Posterior vena cava (tissue), 2 donors: ENCODE measurements around the gene HMG20B. TPM values are rescaled to one million over a fixed set of nuclear protein-coding genes. Genes with fewer than 3 reads are reported as not detected.

ENCODE experiments used
- DNase-seq: peaks from one replicate; pipeline ENCODE4 v3.0.0-alpha.2; 2020; ENCODE audit warnings: low spot score
- intact Hi-C, 2 donors: fragments of 100-400 bp; cut with DNase I; formaldehyde crosslinking; loops; one replicate each; pipeline versions ENCODE4 v1.14.1 to v1.14.2; 2022 to 2023
- total RNA-seq, 2 donors: library from RNA; stranded (reverse); fragmentation: NEBNext Ultra II Directional; extraction: Animal tissue kit (Norgen Biotek cat#: 25700); gene quantifications; one replicate each; pipeline ENCODE4 v1.2.1, GENCODE V29; 2021
- donor health status: DM: yes; HTN: yes; CAD: no.
- donor health status: DM: yes; HTN: yes; CAD: no.

Gene HMG20B
- total RNA-seq, 2 donors from 2014 or later, result 96.8 to 111 TPM

DNA sequence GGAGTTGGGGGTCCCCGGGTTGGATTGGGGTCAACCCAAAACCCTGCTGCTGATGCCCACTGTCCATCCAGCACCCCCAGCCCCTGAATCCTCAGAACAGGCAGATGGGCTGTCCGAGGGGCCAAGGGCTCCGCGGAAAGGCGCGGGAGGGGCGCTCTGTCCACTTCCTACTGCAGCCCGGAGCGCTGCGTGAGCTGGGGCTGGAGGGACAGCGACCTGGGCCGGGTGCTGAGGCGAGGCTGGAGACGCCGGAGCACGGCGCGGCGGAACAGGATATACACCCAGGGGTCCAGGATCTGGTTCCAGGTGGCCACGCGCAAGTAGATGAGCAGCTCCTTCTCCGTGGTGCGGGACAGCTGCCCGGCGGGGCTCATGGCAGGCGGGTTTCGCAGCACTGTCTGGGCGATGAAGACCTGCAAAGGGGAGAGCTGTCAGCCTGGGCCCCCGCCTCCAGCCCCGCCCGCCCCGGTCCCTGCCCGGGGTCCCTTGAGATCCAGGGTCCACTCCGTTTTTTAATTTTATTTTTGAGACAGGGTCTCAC, 22.8 kb downstream of the HMG20B start:
- intact Hi-C loops, result no loop called here
- DNase-seq, result peak; percentile 76

DNA sequence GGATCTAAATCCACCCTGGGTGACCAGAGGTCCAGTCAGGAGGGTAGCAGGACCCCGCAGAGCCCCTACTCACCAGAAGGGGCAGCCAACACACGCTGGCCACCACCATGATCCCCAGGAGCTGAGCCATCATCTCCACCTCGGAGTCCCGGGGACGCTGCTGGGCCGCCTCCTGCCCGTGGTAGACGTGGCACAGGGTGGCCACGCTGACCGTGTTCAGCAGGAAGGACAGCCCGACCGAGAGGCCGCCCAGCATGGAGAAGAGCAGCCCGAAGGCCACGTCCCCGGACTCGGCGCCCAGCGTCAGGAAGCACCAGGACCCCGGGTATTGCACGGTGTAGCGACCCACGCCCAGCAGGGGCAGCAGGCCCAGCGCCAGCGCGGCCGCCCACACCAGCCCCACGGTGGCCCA, 27.0 kb downstream of the HMG20B start:
- intact Hi-C loops, result no loop called here

DNA sequence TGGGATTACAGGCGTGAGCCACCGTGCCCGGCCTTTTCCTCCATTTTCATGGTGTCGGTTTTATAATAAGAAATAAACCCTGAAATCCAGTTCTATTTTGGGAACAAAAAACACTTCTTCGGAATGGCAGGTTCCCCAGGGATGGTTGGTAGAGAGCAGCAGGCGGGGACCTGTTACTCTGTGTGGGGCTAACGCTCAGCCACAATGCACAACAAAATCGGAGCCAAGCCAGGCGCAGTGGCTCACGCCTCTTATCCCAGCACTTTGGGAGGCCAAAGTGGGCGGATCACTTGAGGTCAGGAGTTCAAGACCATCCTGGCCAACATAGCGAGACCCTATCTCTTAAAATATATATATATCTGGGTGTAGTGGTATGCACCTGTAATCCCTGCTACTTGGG, 28.3 kb downstream of the HMG20B start:
- intact Hi-C loops, result no loop called here
- no peak for DNase-seq

More for the DNA sequence above, 27.0 kb downstream of the HMG20B start:
- DNase-seq, result peak; percentile 67

DNA sequence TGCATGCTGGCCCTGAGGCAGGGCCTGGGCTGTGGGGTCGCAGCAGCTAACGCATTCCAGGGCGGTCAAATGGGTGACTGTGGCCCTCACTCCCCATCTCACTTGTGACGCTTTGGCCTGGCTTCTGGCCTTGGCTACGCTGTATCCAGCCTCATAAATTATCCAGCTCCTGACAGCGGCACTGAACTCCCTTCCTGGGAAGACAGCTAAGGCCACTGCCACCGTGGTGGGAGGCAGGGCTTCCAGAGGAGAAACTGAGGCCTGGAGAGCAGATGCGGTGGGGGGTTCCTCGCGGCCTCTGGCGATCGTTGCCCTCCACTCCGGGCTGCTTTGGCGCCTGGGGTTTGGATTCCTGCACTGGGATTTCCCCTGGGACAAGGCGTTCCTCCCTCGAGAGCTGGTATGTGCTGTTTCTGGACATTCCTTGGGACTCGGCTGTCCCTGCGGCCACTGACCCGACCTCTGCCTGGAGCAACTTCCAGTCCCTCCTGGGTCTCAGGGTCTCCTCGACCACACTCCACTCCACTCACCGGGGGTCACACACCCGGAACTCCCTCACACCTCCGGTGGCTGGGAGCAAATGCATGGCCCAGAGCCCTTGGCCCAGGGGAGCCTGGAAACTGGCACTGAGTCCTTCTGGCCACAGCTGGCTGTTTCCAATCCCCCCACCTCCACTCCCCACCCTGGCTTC, 30.5 kb downstream of the HMG20B start:
- DNase-seq, result peak; percentile 83
- intact Hi-C loops, result no loop called here

DNA sequence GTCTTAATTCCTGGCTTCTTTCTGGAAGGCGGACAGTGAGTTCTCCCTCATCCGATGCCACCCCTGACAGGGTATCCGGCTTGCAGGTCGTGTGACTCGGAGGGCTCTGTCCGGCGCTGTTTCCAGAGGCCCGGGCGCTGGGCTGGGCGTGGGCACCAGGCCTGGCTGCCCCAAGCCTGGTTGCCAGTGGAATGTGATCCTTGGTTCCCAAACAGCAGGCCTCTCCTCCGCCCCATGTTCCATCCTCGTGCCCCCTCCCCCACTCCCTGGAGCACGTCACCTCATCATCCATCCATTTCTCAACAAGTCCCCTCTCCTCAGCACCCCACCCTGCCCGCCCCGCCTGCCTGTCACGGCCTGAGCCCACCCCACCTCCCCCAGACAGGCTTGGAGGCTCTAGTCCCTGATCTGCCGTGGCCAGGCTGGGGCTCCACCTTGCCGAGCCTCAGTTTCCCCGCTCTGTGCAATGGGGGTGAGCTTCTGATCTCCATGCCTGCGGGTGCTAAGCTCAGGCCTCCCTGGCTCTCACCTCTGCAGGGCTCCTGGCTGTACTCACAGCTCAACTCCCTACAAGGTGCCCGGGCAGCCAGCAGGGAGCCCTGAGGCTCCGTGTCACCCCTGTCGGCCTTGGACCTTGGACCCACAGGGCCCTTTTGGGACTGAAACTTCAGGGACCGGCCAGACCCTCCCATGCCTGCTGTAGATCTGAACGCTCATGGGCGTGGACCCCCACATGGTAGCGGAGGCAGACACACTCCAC, 31.7 kb downstream of the HMG20B start:
- DNase-seq, result peak; percentile 83
- intact Hi-C loops, result no loop called here

DNA sequence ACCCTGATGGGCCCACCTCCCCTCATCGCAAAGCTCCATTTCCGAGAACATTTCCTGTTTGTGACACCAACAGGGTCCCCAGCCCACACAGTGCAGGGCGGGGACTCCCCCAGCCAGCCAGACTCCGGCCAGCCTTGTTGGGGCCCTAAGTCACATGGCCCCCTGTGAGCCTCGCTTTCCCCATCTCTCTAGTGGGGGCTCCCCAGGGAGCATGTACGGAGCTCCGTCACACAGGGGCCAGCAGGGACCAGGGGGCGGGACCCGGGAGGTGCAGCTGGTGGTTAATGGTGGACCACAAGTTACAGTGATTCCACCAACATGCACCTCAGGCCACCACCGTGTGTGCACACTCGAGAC, 32.2 kb downstream of the HMG20B start:
- intact Hi-C loops, result no loop called here
- peak; percentile 80 for DNase-seq

DNA sequence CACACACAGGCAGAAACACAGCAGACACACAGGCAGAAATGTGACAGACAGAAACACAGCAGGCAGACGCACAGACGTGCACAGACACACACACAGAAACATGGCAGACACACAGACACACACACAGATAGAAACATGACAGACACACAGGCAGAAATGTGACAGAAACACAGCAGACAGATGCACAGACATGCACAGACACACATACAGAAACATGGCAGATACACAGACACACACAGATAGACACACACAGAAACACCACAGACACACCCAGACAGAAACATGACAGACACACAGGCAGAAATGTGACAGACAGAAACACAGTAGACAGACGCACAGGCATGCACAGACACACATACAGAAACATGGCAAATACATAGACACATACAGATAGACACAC, 32.6 kb downstream of the HMG20B start:
- intact Hi-C loops, result no loop called here

DNA sequence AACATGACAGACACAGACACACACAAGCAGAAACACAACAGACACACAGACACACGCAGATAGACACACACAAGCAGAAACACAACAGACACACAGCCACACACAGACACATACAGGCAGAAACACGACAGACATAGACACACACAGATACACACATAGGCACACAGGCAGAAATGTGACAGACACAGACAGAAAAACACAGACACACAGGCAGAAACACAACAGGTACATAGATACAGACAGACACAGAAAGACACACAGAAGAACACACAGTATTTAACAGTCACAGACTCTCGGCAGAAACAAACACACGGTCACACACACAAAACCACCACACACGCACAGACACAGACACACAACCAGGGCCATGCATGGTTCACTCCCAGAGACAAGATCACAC, 33.0 kb downstream of the HMG20B start:
- intact Hi-C loops, result no loop called here
- DNase-seq, result no peak

More for the DNA sequence above, 32.6 kb downstream of the HMG20B start:
- no peak for DNase-seq

DNA sequence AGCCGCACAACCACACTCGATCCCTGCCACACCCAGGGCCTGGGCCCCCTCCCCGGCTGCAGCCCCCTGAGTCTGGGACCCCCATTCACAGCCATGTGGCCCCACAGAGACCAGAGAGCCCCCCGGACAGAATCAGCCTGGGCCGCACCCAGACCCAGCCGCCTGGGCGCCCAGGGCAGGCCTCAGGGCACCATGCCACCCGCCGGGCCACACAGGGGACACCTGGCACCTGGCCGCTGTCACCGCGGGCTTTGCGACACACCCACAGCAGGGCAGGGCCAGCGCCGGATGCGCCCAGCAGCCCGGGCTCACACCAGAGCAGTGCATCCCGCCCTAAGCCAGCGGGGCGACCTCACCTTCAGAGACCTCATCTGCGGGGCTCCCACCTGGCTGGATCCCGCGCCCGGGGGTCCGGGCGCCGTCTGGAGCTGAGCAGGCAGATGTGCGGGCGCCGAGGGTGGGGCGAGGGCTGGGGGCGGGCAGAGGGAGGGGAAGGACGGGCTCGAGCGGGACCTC, 33.5 kb downstream of the HMG20B start:
- peak; percentile 81 for DNase-seq

DNA sequence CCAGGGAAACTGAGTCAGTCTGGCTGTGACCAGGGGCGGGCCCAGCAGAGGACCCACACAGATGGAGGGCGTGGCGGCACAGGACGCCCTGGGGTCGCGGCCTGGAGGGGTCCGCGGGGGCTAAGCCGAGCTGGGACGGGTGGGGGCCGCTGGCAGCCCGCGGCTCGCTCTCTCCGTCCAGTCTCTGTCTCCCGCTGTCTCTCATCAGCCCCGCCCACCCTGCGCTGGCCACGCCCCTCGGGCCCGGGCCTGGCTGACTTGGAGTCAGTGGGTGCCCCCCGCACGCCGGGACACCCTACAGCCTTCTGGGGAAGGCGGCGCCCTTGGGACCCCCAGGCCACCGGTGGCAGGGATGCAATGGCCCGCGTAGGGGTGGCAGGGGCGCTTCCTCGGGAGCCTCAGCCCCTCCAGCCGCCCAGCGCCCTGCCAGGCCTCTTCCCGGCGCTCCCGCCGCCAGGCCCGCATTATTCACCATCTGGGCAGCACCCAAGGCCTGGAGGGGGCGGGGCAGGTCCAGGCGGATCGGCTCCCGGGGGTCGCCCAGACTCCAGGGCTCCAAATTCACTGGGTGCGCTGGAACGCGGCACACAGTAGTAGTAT, 34.0 kb downstream of the HMG20B start, which contains the start of gene TBXA2R:
TSS of gene TBXA2R (minus strand) at position 186 of the 600 bp plus-strand sequence. CDS start 6,241 bp downstream, outside the sequence.
- DNase-seq, result peak; percentile 91
- intact Hi-C loops, result no loop called here

More for the DNA sequence above, 33.5 kb downstream of the HMG20B start:
- intact Hi-C loops, result no loop called here

DNA sequence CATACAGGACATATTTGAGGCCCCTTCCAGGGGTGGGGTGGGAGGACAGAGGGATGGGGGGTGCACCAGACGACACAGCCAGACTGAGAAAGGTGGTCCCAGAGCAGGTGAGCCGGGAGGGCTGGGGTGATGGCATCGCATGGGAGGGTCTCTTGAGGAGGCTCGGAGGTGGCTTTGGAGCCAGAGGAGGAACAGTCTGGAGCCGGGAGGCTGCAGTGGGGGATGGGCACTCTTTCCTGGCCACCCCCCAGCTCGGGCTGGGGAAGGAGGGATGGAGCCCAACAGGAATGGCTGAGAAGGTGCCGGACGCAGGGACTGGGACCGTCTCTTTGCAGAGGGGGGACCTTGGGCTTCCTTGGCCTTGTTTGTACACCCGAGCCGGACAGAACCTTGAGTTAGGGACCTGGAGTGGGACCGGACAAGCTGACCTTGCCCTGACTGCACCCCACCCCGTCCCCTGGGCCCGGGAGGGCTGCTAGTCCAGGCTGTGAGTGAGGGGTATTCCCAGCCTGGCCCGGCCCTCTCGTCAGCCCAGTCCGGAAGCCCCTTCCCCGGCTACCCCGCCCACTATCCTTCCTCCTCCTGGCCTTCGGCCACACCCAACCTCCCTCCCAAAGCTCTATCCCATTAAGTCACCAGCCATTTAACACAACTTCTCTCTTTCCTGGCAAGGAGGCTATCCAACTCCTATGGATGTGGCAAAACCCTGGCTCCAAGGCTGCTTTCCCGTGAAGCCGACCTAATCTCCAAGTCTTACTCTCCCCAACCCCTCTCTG, 34.7 kb downstream of the HMG20B start:
- intact Hi-C loops, result no loop called here
- peak; percentile 85 for DNase-seq

DNA sequence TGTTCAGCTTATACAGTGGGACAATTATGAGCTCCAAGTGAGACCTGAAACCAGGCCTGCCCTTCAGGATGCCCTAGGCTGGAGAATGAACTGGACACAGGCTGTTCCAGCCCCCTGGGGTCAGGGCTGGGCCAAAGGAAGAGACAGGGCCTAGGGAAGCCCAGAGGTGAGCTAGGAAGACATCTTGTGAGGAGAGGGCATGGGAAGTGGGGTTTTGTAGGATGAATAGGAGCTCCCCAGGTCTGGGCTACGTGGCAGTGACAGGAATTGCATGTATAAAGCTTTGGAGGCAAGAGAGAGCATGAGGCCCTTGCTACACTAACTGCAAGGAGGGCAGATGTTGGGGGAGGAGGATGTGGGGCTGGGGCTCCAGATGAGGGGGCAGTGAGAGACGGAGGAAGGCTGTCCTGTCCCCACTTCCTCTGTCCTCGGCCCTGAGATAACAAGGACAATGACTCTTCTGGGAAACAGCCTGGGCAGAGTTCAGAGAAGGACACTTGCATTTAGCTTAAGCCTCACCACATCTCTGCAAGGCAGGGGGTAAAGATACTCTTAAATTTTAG, 35.4 kb downstream of the HMG20B start:
- no peak for DNase-seq
- intact Hi-C loops, result no loop called here

DNA sequence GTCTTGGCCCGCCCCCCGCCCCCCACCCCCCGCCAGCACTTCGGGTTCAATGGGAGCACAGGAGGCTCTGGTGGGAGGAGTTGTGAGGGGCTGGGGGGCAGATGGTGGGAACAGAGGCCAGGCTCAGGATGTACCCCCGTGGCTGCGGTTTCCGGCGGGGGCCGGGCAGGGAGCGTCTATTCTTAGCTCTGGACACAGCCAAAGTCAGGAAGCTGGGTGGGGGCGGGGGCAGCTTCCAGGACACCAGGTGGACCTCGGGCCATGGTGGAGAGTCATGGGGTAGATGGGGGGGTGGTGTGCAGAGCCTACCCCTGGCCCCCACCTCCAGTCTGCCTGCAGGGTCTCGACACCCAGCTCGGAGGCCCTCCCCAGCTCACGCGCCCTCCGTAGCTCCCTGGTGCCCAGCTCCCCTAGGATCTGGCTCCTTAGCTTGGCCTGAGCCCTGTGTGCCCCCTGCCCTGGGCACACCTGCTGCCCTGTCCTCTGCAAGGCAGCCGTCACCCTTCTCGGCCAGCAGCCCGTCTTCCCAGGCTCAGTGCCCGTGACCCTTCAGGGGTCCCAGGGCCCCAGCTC, 36.1 kb downstream of the HMG20B start:
- intact Hi-C loops, result no loop called here
- no peak for DNase-seq

DNA sequence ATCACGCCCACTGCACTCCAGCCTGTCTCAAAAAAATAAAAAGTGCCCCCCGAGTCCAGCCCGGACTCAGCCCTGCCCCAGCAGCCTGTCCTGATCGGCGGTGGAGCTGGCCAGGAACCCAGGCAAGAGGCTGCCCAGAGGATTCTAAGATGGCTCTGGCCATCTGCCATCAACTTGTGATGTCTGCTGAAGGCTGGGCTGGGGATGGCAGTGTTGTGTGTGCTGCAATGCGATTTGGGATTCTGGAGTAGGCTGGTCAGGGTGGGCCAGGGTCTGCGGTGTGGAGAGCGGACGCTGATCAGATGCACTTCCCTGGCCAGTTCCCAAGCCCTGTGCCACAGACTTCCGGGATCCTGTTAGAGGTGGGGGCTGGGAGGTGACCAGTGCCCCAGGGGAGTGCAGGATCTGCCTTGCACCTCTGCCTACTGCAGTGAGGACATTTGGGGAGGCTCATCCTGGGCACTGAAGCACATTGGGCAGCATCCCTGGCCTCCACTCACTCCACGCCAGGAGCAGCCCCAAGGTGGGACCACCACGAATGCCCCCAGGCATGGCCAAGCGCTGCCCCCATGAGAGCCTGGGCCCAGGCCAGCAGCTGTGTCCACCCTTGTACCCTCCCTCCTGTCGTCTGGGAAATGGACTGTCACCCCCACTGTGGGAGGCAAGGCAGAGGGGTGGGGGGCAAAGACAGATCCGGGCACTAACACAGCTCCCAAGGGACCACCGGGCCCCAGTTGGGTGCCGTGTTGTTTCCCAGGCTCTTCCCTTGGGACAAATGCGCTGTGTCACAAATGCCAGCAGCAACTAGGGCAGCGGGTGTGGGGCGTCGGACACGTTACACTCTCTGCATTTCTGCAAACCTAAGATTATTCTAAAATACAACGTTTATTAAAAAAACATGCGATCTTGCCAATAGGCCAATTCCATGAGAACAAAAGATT, 37.3 kb downstream of the HMG20B start:
- DNase-seq, result no peak
- intact Hi-C loops, result loop anchor here in 1 of 2 donors (1.0 kb wide), 1 partner anchor 143 kb away; no protein-coding TSS in a partner anchor

DNA sequence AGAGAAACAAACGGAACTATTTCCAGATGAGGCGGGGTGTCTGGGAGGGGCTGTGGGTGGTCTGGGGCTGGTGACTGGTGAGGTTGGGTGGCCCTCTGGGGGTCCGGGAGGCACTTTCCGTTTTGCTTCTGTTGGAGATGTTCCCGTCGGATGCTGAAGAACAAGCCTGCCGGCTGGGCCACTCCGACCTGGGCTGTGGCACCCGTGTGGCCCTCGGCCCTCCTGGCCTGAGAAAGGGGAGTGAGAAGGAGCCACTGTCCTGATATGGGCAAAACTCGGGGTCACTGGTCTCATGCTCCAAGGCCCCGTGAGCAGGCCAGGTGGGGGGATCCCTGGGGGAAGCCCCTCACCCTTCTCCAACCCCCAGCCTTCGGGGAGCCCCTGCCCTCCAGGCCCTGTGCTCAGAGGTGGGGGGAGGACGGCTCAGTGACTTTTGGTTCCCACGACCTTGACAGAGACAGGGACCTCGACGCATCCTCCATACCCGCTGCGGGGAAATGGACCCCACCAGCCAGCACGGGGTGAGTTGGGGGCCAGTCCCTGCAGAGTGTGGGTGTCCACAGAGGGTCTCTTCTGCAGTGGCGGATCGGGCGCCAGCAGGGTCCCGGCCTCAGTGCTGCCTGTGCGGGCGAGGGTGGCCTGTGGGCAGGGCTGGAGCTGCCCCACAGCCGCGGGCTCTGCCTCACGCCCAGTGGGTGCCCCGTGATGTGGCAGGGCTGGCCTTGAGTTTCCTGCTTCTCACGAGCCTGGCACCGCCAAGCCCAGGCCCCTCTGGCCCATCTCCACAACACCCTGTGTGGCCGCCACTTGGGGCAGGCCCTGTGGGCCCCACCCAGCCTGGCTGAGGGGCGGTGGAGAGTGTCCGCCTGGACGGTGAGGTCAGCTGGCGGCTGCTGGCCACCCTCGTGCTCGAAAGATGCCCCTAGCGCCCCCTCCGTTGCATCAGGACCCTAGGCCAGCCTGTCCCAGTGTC, 38.3 kb downstream of the HMG20B start:
- intact Hi-C loops, result loop anchor here in 1 of 2 donors (1.0 kb wide), 1 partner anchor 144 kb away; no protein-coding TSS in a partner anchor
- DNase-seq, result no peak

DNA sequence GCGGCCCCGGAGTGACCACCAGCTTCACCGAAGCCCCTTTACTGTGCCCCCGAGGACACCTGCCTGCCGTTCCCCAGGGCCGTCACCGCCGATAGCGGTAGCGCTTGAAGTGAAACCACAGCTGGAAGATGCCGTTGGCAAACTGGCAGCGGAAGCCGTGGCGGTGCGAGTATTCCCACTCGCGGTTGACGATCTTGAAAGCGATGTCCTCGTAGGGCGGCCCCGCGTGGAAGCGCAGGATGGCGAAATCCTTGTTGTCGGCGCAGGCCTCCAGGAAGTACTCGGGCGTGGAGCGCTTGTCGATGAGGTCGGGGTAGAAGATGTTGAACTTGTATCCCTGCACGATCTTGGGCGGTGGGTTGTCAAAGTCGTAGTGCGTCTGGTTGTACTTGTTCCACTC, 39.1 kb downstream of the HMG20B start:
- intact Hi-C loops, result no loop called here
- DNase-seq, result no peak
